IPS DF 4.7 (cell line): ENCODE results near the gene MTA1.
A peak's percentile ranks its signal among the peaks of the same experiment; 100 is the strongest.

Source experiments
- DNase-seq: peaks from one replicate; pipeline ENCODE4 v3.0.0-alpha.2; 2013; ENCODE audit warnings: low spot score; ENCODE audit errors: extremely low read depth

The MTA1 gene

GRCh38 chr14:105475269-105476096 is 55.9 kb downstream of the MTA1 start:
- no peak for DNase-seq

DNA sequence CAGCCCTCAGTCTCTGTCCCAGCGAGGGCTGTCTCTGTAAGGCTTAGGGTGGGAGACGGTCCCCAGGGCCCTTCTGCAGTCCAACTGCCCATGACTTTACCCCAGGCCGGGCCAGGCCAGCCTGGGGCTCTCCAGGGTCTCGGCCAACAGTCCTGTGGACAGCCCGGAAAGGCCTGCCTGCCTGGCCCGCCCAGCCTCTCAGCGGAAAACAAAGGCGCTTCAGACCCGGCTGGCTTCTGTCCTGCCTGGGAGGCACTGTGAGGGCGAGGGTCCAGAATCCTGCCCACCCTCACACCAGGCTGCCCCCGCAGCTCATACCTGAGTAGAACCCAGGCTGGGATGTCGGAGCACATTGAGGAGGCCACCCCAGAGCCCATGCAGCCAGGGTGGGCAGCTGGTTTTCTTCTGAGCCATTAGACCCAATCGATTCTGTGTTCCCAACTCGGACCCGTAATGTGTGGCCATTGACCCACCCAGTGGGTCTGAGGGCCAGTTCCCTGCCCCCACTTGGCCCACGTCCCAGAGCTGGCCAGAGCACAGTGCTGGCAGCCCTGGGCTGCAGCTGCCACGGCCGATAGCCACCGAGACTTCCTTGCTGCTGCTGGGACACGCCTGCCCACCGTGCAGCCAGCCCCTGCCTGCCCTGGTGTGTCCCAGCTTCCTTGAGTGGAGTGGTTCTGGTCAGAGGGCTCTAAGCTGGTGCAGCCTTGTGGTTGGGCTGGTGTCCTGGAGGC is 56.6 kb downstream of the MTA1 start:
- DNase-seq, result no peak

GRCh38 chr14:105476831-105477659 is 57.4 kb downstream of the MTA1 start:
- no peak for DNase-seq

GRCh38 chr14:105477660-105478397 is 58.2 kb downstream of the MTA1 start:
- DNase-seq, result no peak

DNA sequence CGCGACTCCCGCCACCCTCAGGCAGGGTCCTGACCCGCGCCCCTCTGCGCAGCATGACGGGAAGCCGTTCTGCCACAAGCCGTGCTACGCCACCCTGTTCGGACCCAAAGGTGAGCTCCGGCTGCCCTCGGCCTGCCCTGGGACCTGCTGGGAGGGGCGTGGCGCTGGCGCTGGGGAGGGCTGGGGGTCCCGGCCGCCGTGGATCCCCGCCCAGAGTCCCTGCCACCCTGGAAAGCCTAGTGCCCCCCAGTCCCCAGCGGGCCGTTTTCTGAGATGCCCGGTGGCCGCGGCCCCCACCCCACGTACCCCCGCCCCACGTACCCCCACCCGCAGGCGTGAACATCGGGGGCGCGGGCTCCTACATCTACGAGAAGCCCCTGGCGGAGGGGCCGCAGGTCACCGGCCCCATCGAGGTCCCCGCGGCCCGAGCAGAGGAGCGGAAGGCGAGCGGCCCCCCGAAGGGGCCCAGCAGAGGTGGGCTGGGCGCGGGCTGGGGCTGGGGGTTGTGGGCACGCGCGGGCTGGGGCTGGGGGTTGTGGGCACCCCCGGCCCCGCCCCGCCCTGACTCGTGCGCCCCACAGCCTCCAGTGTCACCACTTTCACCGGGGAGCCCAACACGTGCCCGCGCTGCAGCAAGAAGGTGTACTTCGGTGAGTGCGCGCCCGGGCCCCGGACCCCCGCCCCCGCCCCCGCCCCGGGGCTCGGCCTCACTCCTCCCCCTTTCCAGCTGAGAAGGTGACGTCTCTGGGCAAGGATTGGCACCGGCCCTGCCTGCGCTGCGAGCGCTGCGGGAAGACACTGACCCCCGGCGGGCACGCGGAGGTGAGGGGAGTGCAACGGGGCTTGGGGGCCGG is 59.0 kb downstream of the MTA1 start:
- DNase-seq, result no peak

GRCh38 chr14:105479431-105480158 is 60.0 kb downstream of the MTA1 start:
- DNase-seq, result no peak

GRCh38 chr14:105480199-105480746 is 60.6 kb downstream of the MTA1 start:
- DNase-seq, result no peak

DNA sequence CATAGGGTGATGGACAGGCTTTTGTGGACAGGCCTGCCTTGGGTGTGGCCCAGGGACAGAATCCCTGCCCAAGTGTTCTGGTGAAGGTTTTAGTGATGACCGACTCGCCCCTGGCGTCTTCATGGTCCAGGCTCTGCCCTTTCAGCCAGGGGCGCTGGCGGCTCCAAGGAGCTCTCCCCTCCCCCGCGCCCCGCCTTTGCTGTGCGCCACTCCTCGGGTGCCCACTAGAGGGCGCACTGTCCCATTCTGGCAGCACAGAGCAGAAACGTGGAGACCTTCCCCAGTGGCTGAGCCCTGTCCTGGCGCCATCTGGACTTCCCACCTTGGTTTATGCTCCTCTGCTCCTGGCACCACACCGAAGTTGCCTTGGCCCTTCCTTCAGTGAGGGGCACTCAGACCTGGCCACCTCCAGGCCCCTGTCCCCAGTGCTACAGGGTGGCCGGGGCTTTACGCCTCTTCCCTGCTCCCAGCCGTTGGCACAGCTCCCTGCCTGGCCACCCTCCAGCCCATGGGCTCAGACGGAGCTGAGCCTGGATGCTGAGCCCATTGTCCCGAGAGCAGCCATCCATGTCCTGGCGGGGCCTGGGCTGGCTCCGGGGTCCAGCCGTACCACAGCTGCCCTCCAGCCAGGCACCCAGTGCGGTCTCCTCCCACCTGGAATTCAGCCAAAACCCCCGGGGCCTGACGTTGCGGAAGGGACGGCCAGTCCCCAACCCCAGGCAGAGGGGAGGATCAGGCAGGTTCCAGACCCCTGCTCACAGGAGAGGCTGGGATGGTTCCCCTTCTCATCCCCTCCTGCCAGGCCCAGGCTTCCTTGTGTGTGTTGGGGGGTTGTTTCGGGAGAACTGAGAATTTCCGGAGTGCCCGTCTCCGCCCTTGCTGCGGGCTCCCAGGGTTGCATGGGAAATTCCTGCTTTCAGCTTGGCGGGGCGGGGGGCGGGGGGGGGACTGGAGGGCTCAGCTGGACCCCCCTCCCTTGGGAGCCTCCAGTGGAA is 61.5 kb downstream of the MTA1 start:
- peak; percentile 53 for DNase-seq

GRCh38 chr14:105481886-105482457 is 62.3 kb downstream of the MTA1 start:
- DNase-seq, result peak; percentile 41

DNA sequence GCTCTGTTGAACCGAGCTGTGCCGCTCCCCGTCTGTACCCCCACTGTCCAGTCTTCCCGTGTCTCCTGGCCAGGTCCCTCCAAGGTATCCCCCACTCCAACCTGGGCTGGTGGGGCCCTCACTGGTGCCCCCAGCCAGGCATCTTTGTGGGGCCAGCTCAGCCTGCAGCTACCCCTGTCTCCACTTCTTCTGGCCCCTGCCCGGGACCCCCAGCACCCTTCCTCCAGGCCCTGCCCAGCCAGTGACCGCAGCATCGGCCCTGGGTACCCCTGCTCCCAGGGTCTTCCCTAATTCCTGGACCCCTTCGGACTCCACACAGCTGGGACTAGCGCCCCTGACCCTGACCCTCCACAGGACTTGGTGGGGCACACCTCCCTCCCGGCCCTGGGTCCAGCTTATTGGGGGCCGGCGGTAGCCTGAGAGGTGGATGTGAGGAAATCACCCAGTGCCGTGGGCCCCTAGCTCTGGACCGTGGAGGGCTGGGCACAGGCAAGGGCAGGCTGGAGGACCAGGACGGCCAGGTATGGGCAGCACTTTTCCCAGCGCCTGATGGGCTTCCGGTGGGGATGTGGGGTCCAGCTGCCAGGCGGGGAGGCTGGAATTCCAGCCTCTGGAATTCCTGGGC is 63.0 kb downstream of the MTA1 start:
- no peak for DNase-seq

DNA sequence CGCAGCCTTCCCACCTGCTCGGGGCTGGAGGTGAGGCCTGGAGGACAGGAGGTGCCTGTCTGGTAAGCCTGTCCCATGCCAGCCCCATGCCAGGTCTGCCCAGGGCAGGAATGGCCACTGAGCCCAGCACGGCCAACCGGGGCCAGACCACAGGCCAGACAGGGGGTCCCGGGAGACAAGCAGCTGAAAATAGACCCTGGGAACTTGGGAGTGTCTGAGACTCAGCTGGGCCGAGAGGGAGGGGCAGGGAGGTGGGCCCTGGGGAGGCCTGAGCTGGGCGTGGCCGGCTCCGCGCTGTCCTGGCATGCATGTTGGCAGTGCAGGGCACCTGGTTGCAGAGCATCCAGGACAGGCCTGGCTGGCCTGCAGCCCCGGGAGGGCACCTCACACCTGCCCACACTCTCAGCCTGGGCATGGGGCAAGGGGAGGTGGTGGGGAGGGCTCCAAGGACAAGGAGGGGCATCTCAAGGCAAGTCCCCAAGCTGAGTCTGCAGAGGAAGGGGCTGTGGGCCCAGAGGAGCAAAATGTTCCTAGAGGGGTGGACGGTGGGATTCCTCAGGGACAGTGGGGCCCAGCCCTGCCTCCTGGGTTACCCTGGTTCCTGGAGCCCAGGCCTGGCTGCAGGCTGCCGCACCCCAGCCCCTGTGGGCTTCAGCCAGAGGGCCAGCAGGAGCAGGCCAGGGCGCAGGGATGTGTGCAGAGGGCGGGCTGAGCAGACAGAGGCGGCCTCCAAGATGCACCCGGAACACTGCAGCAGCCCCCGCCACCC is 63.9 kb downstream of the MTA1 start:
- no peak for DNase-seq

DNA sequence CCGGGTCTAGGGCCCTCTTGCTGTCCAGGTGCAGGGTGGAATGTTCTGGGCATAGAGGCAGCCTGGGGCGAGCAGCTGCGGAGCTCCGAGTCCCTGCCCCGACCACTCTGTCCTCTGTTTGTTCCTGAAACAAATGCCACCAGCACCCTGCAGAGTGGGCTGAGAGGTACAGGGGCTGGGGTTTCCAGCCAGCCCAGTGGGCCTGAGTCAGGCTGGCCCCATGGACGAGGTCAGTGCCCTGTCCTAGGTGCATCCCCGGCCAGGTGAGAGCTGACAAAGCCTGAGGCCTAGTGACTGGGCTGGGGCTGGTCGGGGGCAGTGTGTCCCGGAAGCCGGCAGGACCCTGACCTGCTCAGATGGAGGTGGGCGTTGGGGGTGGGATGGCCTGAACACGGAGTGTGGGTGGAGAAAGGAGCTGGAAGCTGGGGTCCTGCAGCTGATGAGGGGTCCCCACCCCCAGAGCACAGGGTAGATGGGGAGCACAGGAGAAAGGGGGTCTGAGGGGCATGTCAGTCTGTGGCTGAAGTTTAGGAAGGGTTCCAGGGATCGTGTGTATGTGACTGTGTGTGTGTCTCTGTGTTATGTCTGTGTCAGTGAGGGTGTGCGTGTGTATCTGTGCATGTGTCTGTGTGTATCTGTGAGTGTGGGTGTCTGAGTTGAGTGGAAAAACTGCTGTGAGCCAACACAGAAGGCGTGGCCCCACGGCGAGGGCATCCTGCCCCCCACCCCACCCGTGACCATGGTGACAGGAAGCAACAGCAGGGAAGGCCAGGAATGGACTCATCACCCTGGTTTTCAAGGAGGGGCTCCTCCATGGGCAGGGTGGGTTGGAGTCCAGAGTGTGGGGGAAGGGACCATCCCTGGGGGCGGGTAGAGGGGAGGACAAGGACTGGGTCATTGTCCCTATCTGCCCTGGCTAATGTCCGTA is 64.7 kb downstream of the MTA1 start:
- no peak for DNase-seq

- no peak for DNase-seq
Measured at GRCh38 chr14:105484997-105485393, 65.4 kb downstream of the MTA1 start.

GRCh38 chr14:105485739-105486162 is 66.1 kb downstream of the MTA1 start:
- DNase-seq, result peak; percentile 28
